PFSK-1 (cell line): ENCODE data around the gene ACER3.

Experiments used
- POLR2AphosphoS5 ChIP-seq: IDR thresholded peaks from 2 replicates; pipeline ENCODE4 v1.6.1; 2012; ENCODE audit warnings: low read depth, mild to moderate bottlenecking, control low read depth, low read length, moderate library complexity
- REST ChIP-seq, 2 experiments: IDR thresholded peaks; 2 replicates each; pipeline versions ENCODE4 v1.6.1 to v1.8.0; 2011 to 2012; ENCODE audit warnings: low read depth in 2 of 2, low read length in 2 of 2, control low read depth in 1 of 2, inconsistent platforms in 1 of 2, mild to moderate bottlenecking in 1 of 2, moderate library complexity in 1 of 2; ENCODE audit not compliant: insufficient read depth in 1 of 2

DNA sequence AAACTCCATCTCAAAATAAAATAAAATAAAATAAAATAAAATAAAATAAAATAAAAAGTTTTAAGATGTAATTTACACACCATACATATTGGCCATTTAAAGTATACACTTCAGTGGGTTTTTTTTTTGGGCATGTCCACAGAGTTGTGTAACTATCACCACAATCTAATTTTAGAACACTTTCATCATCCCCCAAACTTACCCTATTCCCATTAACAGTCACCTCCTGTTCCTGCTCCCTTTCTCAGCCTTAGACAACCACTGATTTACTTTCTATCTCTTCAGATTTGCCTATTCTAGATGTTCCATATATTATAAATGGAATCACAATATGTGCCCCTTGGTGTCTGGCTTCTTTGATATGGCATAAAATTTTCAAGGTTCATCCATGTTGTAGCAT is 4.6 kb upstream of the ACER3 start:
- TF ChIP-seq POLR2AphosphoS5, result no peak
- TF ChIP-seq REST (IDR thresholded peaks at IDR 0.05; ENCODE audit: insufficient read depth in 1 of 2, low read depth in 2 of 2, low read length in 2 of 2), result no peak
